KOPT-K1 (cell line): ENCODE measurements around the gene PRPF19.
A peak's percentile ranks its signal among the peaks of the same experiment; 100 is the strongest.

Source experiments
- H3K27ac ChIP-seq: fragments of 200-600 bp; sonication (generic); 2 replicates; pipeline ENCODE4 v1.5.1; 2016; ENCODE audit warnings: antibody characterized with exemption, mild to moderate bottlenecking, low read depth, low read length; ENCODE audit not compliant: poor library complexity, severe bottlenecking
- H3K36me3 ChIP-seq: fragments of 200-600 bp; sonication (generic); 2 replicates; pipeline ENCODE4 v1.5.1; 2017; ENCODE audit warnings: antibody characterized with exemption, mild to moderate bottlenecking, low read length, moderate library complexity; ENCODE audit not compliant: insufficient read depth
- H3K9me3 ChIP-seq: fragments of 200-600 bp; sonication (generic); 2 replicates; pipeline ENCODE4 v1.5.1; 2017; ENCODE audit warnings: antibody characterized with exemption, low read length, mild to moderate bottlenecking; ENCODE audit not compliant: insufficient read depth, poor library complexity, severe bottlenecking

The PRPF19 gene

GRCh38 chr11:60889869-60890311, 16.5 kb downstream of the PRPF19 start:
- Histone ChIP-seq H3K36me3 (peaks cover 66% of the 10 kb centered on the region), H3K9me3 (no peaks in the 10 kb centered on the region), H3K27ac (no peak overlapping the region)

- Histone ChIP-seq H3K9me3 (no peaks in the 10 kb centered on the region), H3K36me3 (peaks cover 42% of the 10 kb centered on the region), H3K27ac (no peak overlapping the region)
These were observed 18.8 kb downstream of the PRPF19 start for GRCh38 chr11:60887556-60887955.

- Histone ChIP-seq H3K36me3 (peaks cover 28% of the 10 kb centered on the region), H3K27ac (no peak overlapping the region), H3K9me3 (no peaks in the 10 kb centered on the region)
These were observed 25.6 kb downstream of the PRPF19 start for GRCh38 chr11:60880643-60881282.

GRCh38 chr11:60879971-60880588, 26.3 kb downstream of the PRPF19 start:
- no peaks in the 10 kb centered on the region for H3K9me3 ChIP-seq
- peaks cover 28% of the 10 kb centered on the region for H3K36me3 ChIP-seq
- H3K27ac ChIP-seq = no peak overlapping the region

- Histone ChIP-seq H3K27ac (no peak overlapping the region), H3K36me3 (peaks cover 28% of the 10 kb centered on the region), H3K9me3 (no peaks in the 10 kb centered on the region)
These were observed 27.3 kb downstream of the PRPF19 start for GRCh38 chr11:60879104-60879503.

GRCh38 chr11:60878245-60879101, 27.9 kb downstream of the PRPF19 start:
- Histone ChIP-seq H3K36me3 (peaks cover 28% of the 10 kb centered on the region), H3K9me3 (no peaks in the 10 kb centered on the region)

GRCh38 chr11:60876168-60876485, 30.3 kb downstream of the PRPF19 start:
- H3K27ac ChIP-seq = no peak overlapping the region
- no peaks in the 10 kb centered on the region for H3K9me3 ChIP-seq
- H3K36me3 ChIP-seq = peaks cover 28% of the 10 kb centered on the region

More at GRCh38 chr11:60878245-60879101, 27.9 kb downstream of the PRPF19 start:
- no peak overlapping the region for H3K27ac ChIP-seq

GRCh38 chr11:60875366-60876167, 30.8 kb downstream of the PRPF19 start:
- Histone ChIP-seq H3K9me3 (no peaks in the 10 kb centered on the region), H3K36me3 (peaks cover 24% of the 10 kb centered on the region), H3K27ac (no peak overlapping the region)

GRCh38 chr11:60874421-60875365, 31.7 kb downstream of the PRPF19 start:
- Histone ChIP-seq H3K36me3 (peaks cover 18% of the 10 kb centered on the region), H3K27ac (no peak overlapping the region), H3K9me3 (no peaks in the 10 kb centered on the region)

- H3K27ac ChIP-seq = peak overlapping the region; percentile 81
- 0 out of 2 replicates have a peak, but pooled peaks cover 7% of the 10 kb centered on the region for H3K36me3 ChIP-seq
- H3K9me3 ChIP-seq = no peaks in the 10 kb centered on the region
These were observed 32.9 kb downstream of the PRPF19 start for GRCh38 chr11:60873533-60873932.

GRCh38 chr11:60872961-60873524, 33.3 kb downstream of the PRPF19 start:
- H3K36me3 ChIP-seq = 0 out of 2 replicates have a peak, but pooled peaks cover 3% of the 10 kb centered on the region
- no peaks in the 10 kb centered on the region for H3K9me3 ChIP-seq
- H3K27ac ChIP-seq = peak overlapping the region; percentile 81

- no peaks in the 10 kb centered on the region for H3K36me3 ChIP-seq
- H3K27ac ChIP-seq = peak overlapping the region; percentile 81
- no peaks in the 10 kb centered on the region for H3K9me3 ChIP-seq
These were observed 34.0 kb downstream of the PRPF19 start for GRCh38 chr11:60872124-60872960.
